ENCODE results near the gene PAX1. TPM values are rescaled to one million over a fixed set of nuclear protein-coding genes. Genes with fewer than 3 reads are reported as not detected.

PAX1 gene
- total RNA-seq (not detected), polyA plus RNA-seq (not detected), total RNA-seq (0 to 0.17 (median 0) reads per million in 6 experiments)

GRCh38 chr20:21705575-21706260, at the start of gene PAX1:
TSS of gene PAX1 (plus strand) at chr20:21705664. CDS start at chr20:21705713, 49 bp downstream.
- no peak for ATAC-seq
- Mint-ChIP-seq H3K4me3 (peak within 1 kb of the TSS in 2 of 10 donors; percentile 14 to 18), H3K27ac (no peak within 1 kb of the TSS), H3K27me3 (peaks cover 28 to 88% (median 73%) of the 10 kb centered on the region in 5 donors), H3K4me1 (peaks cover 3 to 8% (median 7%) of the 10 kb centered on the region in 4 donors), H3K9me3 (peaks cover 0 to 8% (median 0%) of the 10 kb centered on the region in 9 donors), H3K36me3 (peaks cover 0 to 5% (median 0%) of the 10 kb centered on the region in 3 donors)
- POLR2A ChIA-PET, result no interaction called here
- DNase-seq, result no peak

- ATAC-seq, result no peak
- no peak for DNase-seq
- H3K9me3 Mint-ChIP-seq, result no peaks in the 10 kb centered on the region
- no peaks in the 10 kb centered on the region for H3K36me3 Mint-ChIP-seq
- H3K4me3 Mint-ChIP-seq, result no peak overlapping the region
- H3K27ac Mint-ChIP-seq, result no peak overlapping the region
- POLR2A ChIA-PET, result no interaction called here
- H3K4me1 Mint-ChIP-seq, result no peaks in the 10 kb centered on the region
- peaks cover 2 to 54% (median 20%) of the 10 kb centered on the region in 5 donors for H3K27me3 Mint-ChIP-seq
Observed at GRCh38 chr20:21656308-21657067, 49.0 kb upstream of the PAX1 start.

GRCh38 chr20:21661488-21662055, 43.9 kb upstream of the PAX1 start:
- H3K27me3 Mint-ChIP-seq, result peaks cover 0 to 28% (median 10%) of the 10 kb centered on the region in 5 donors
- ATAC-seq, result no peak
- H3K9me3 Mint-ChIP-seq, result peaks cover 0 to 3% (median 0%) of the 10 kb centered on the region in 9 donors
- no peaks in the 10 kb centered on the region for H3K4me1 Mint-ChIP-seq
- no peaks in the 10 kb centered on the region for H3K36me3 Mint-ChIP-seq
- POLR2A ChIA-PET, result no interaction called here
- no peak overlapping the region for H3K27ac Mint-ChIP-seq
- no peak overlapping the region for H3K4me3 Mint-ChIP-seq
- no peak for DNase-seq

- Mint-ChIP-seq H3K36me3 (no peaks in the 10 kb centered on the region), H3K9me3 (peaks cover 0 to 3% (median 0%) of the 10 kb centered on the region in 9 donors), H3K4me1 (no peaks in the 10 kb centered on the region), H3K27ac (no peak overlapping the region), H3K27me3 (peaks cover 0 to 12% (median 7%) of the 10 kb centered on the region in 5 donors), H3K4me3 (no peak overlapping the region)
- DNase-seq (no peak), ATAC-seq (no peak)
- POLR2A ChIA-PET, result interaction anchor here (0.5 kb wide), 1 partner anchor 651 kb away, joined by 3 read pairs; no protein-coding TSS in a partner anchor
Observed at GRCh38 chr20:21663465-21663864, 42.0 kb upstream of the PAX1 start.

GRCh38 chr20:21665687-21666446, 39.6 kb upstream of the PAX1 start:
- Mint-ChIP-seq H3K36me3 (no peaks in the 10 kb centered on the region), H3K27me3 (peaks cover 0 to 9% (median 2%) of the 10 kb centered on the region in 5 donors), H3K4me3 (no peak overlapping the region), H3K9me3 (peaks cover 0 to 3% (median 0%) of the 10 kb centered on the region in 9 donors), H3K4me1 (no peaks in the 10 kb centered on the region), H3K27ac (no peak overlapping the region)
- no peak for DNase-seq
- ATAC-seq, result no peak
- POLR2A ChIA-PET, result no interaction called here

GRCh38 chr20:21670126-21670525, 35.3 kb upstream of the PAX1 start:
- no peak for DNase-seq
- peaks cover 0 to 3% (median 1%) of the 10 kb centered on the region in 9 donors for H3K9me3 Mint-ChIP-seq
- POLR2A ChIA-PET, result no interaction called here
- peaks cover 0 to 3% (median 0%) of the 10 kb centered on the region in 4 donors for H3K4me1 Mint-ChIP-seq
- H3K36me3 Mint-ChIP-seq, result no peaks in the 10 kb centered on the region
- no peak overlapping the region for H3K27ac Mint-ChIP-seq
- ATAC-seq, result no peak
- peaks cover 0 to 23% (median 6%) of the 10 kb centered on the region in 5 donors for H3K27me3 Mint-ChIP-seq
- no peak overlapping the region for H3K4me3 Mint-ChIP-seq

- ATAC-seq (no peak), DNase-seq (no peak)
- Mint-ChIP-seq H3K9me3 (peaks cover 0 to 3% (median 1%) of the 10 kb centered on the region in 9 donors), H3K27me3 (peaks cover 0 to 21% (median 6%) of the 10 kb centered on the region in 5 donors), H3K4me1 (peaks cover 0 to 3% (median 0%) of the 10 kb centered on the region in 4 donors), H3K36me3 (no peaks in the 10 kb centered on the region), H3K27ac (no peak overlapping the region), H3K4me3 (peak overlapping the region in 1 of 10 donors; percentile 39)
- POLR2A ChIA-PET, result no interaction called here
Observed at GRCh38 chr20:21670981-21671380, 34.5 kb upstream of the PAX1 start.

- Mint-ChIP-seq H3K4me1 (peaks cover 0 to 2% (median 0%) of the 10 kb centered on the region in 4 donors), H3K27me3 (peaks cover 0 to 23% (median 5%) of the 10 kb centered on the region in 5 donors), H3K9me3 (no peaks in the 10 kb centered on the region), H3K4me3 (no peak overlapping the region), H3K36me3 (no peaks in the 10 kb centered on the region), H3K27ac (no peak overlapping the region)
- POLR2A ChIA-PET, result no interaction called here
- DNase-seq (no peak), ATAC-seq (no peak)
Observed at GRCh38 chr20:21677261-21677660, 28.2 kb upstream of the PAX1 start.

GRCh38 chr20:21677781-21678180, 27.7 kb upstream of the PAX1 start:
- no peak overlapping the region for H3K27ac Mint-ChIP-seq
- no peaks in the 10 kb centered on the region for H3K36me3 Mint-ChIP-seq
- POLR2A ChIA-PET, result no interaction called here
- H3K4me3 Mint-ChIP-seq, result no peak overlapping the region
- no peak for ATAC-seq
- no peaks in the 10 kb centered on the region for H3K9me3 Mint-ChIP-seq
- DNase-seq, result no peak
- peaks cover 0 to 2% (median 0%) of the 10 kb centered on the region in 4 donors for H3K4me1 Mint-ChIP-seq
- peaks cover 0 to 23% (median 6%) of the 10 kb centered on the region in 5 donors for H3K27me3 Mint-ChIP-seq

GRCh38 chr20:21681234-21681921, 24.1 kb upstream of the PAX1 start:
- POLR2A ChIA-PET, result no interaction called here
- H3K27ac Mint-ChIP-seq, result no peak overlapping the region
- H3K9me3 Mint-ChIP-seq, result no peaks in the 10 kb centered on the region
- ATAC-seq (no peak), DNase-seq (no peak)
- no peak overlapping the region for H3K4me3 Mint-ChIP-seq
- H3K4me1 Mint-ChIP-seq, result peaks cover 0 to 2% (median 0%) of the 10 kb centered on the region in 4 donors
- H3K36me3 Mint-ChIP-seq, result no peaks in the 10 kb centered on the region
- H3K27me3 Mint-ChIP-seq, result peaks cover 1 to 16% (median 6%) of the 10 kb centered on the region in 5 donors

- peaks cover 0 to 2% (median 0%) of the 10 kb centered on the region in 4 donors for H3K4me1 Mint-ChIP-seq
- no peak overlapping the region for H3K4me3 Mint-ChIP-seq
- no peaks in the 10 kb centered on the region for H3K9me3 Mint-ChIP-seq
- peaks cover 1 to 16% (median 6%) of the 10 kb centered on the region in 5 donors for H3K27me3 Mint-ChIP-seq
- ATAC-seq, result no peak
- POLR2A ChIA-PET, result no interaction called here
- no peak for DNase-seq
- no peak overlapping the region for H3K27ac Mint-ChIP-seq
- H3K36me3 Mint-ChIP-seq, result no peaks in the 10 kb centered on the region
Observed at GRCh38 chr20:21681922-21682318, 23.5 kb upstream of the PAX1 start.

GRCh38 chr20:21682521-21682954, 22.9 kb upstream of the PAX1 start:
- no peaks in the 10 kb centered on the region for H3K9me3 Mint-ChIP-seq
- no peaks in the 10 kb centered on the region for H3K36me3 Mint-ChIP-seq
- H3K4me3 Mint-ChIP-seq, result no peak overlapping the region
- H3K27me3 Mint-ChIP-seq, result peaks cover 3 to 16% (median 6%) of the 10 kb centered on the region in 5 donors
- DNase-seq, result no peak
- POLR2A ChIA-PET, result no interaction called here
- no peak overlapping the region for H3K27ac Mint-ChIP-seq
- H3K4me1 Mint-ChIP-seq, result peaks cover 0 to 2% (median 0%) of the 10 kb centered on the region in 4 donors
- no peak for ATAC-seq
